HG02798 (cell line): ENCODE data around the gene PPP1R17.

ENCODE experiments used
- ATAC-seq: cut with Tn5 transposase; IDR thresholded peaks from one replicate; pipeline ENCODE4 v1.9.1; 2021; ENCODE audit warnings: mild to moderate bottlenecking; ENCODE audit not compliant: unreplicated experiment, poor library complexity

PPP1R17 gene

DNA sequence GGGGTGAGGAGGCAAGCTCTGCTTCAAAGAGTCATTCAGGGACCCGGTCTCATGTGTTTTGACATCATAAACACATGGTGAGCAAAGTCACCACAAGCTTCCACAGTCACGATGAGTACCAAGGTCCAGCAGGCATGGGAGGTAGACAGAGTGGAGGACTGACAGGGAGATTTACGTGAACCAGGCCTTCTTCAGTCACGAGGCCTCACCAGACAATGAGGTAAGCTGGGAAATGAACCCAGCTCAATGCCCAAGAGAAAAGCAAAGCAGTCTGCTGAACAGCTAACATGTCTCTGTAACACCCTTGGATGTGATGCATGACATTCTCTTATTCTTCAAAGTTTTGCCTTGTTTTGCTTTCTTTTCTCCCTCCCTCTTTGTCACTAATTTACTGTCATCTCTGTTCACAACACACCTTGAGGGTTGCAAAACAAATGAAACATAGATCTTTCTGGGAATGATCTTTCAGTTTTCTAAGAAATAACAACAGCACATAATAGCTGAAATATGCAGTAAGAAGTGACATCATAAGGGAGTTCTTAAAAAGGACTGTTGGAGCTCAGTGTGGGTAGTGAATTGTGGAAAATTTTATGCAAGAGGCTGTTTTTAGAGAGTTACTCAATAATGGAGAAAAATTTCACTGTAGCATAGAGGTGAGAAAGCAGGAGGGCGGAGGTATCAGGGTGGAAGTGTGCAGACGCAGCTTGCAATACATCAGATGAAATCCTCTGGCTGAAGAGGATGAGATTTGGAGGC, 9.0 kb downstream of the PPP1R17 start:
- ATAC-seq: peak; percentile 43

- no peak for ATAC-seq
These were observed 12.0 kb downstream of the PPP1R17 start for GRCh38 chr7:31699050-31699449.

DNA sequence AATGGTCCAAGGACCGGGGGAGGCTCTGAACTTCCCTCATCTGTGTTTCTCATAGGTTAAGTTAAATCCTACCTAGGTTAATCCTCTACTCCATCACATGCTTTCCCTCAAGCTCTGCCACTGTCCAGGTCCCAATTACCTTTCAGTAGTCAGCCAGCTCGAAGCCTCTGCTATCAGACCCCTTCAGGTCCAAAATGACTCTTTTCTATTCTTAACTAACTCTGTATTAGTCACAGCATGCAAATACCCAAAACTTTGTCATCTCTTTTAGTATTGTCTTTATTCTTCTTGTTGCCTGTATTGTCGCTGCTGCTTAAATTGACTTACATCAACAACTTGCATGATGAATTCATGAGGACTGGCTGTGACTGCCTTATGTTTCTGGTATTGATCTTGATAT, 15.3 kb downstream of the PPP1R17 start:
- no peak for ATAC-seq

GRCh38 chr7:31705377-31705776, 18.4 kb downstream of the PPP1R17 start:
- peak; percentile 61 for ATAC-seq

- ATAC-seq: no peak
These were observed 20.1 kb downstream of the PPP1R17 start for GRCh38 chr7:31707089-31707488.

DNA sequence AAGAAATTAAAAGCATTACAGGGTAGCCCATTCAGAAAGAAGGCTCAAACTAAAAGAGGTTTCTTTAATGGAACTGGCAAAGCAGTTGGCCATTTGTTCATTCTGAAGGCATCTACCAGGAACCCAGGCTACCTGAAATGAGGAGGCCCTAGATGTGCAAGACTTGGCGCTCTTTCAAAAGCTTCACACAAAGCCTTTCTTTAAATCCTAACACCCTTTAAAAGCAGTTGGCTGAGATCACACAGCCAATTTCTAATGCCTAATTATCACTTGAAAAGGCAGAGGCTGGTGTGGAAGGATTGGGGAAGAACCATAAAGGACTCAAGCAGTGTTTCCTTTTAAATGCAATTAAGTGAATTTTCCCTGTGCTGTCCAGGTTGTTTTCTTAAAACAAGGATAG, 23.2 kb downstream of the PPP1R17 start:
- ATAC-seq: no peak

DNA sequence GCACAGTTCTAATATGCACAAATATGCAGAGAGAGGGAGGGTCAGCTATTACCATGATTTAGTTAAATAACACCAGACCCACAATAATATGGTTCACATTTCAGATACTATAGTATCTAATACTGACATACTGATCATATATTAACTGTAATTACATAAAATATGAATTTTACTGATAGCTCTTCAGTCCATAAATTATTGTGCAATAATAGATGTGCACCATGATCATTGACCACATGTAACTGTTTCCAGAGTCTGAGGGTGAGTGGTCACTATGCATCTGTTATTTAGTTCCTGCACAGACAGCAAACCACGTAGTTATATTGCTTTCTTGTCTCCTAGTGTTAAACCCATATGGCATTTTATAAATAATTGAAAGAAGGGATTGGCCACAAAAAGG, 29.3 kb downstream of the PPP1R17 start:
- ATAC-seq: no peak

DNA sequence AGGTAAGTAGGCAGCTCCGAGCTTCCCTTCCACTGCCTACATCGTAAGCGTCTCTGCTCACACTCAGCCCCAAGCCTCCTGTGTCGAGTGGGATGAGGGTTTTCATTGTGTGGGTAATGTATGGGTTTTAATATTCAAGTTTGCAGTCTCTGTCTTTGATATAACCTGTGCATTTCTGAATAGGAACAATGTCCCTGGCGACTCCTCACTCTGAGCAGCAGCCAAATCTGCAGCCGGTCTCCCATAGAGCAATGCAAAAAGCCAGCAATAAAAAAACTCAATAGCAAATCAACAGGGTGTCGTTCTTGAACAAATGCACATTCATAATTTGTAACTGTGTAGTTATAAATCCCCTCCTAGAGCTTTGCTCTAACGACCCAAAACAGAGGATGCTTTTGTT, 33.4 kb downstream of the PPP1R17 start:
- ATAC-seq: no peak

- ATAC-seq: no peak
These were observed 37.7 kb downstream of the PPP1R17 start for GRCh38 chr7:31724696-31725095.

- ATAC-seq: no peak
These were observed 42.3 kb downstream of the PPP1R17 start for GRCh38 chr7:31729195-31729804.

- no peak for ATAC-seq
These were observed 47.4 kb downstream of the PPP1R17 start for GRCh38 chr7:31734456-31734855.

- peak; percentile 56 for ATAC-seq
These were observed 49.3 kb downstream of the PPP1R17 start for GRCh38 chr7:31735991-31736982.

GRCh38 chr7:31741852-31742251, 54.8 kb downstream of the PPP1R17 start:
- ATAC-seq: no peak

DNA sequence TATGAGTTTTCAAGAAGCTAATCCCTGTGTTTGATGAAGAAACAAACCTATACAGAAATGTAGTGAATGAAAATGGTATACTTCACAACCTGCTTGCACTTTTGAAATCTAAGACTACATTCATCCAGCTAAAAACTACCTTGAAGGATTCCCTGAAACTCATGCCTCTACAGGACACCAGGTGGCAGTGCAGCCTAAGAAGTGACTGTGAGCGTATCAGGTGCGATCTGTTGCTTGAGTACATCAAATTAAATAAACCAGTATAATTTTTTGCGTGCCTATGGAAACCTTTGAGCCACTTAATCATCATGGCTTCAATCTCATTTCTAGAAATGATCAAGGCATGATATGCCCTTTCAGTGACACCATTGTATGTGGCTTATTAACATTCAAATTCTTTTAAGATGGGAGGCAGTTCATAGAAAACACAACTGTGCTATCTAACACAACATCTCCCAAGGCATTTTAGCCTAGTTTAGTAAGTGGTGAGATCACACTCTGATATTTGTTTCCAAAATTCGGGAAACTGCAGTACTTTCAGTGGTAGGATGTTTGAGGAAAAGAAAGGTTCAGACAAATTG, 57.4 kb downstream of the PPP1R17 start:
- ATAC-seq: peak; percentile 86

GRCh38 chr7:31747553-31747952, 60.5 kb downstream of the PPP1R17 start:
- ATAC-seq: no peak

GRCh38 chr7:31748084-31748483, 61.1 kb downstream of the PPP1R17 start:
- ATAC-seq: no peak

DNA sequence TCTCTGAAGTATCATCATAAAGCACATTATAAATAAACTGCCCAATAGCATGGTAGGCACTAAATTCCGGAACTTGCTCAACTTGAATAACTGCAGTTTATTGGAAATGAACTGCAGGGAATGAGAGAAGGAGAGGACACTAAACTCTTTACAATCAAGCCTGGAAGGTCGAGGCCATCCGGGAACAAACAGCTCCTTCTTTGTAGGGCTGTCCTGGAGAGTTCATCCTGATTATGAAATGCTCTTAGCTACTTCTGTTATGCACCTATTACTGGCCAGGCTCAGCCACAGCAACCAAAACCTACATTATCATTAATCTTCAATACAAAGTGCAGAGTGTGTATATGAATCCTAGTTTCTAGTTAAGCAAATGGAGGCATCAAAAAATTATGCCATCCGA, 64.7 kb downstream of the PPP1R17 start:
- ATAC-seq: no peak
